Measurements from ENCODE around the gene HOXD13. TPM values are rescaled to one million over a fixed set of nuclear protein-coding genes. Genes with fewer than 3 reads are reported as not detected.

Gene HOXD13
- total RNA-seq, 1 experiment from 2014 or later: not detected

GRCh38 chr2:176109192-176109901, 16.8 kb downstream of the HOXD13 start:
- H3K27me3 ChIP-seq (replicated peaks; ENCODE audit: control insufficient read depth, insufficient read depth, low read length): peaks cover 14% of the 10 kb centered on the region
- Mint-ChIP-seq H3K27me3 (ENCODE audit: insufficient read depth, unreplicated experiment) (peaks cover 57% of the 10 kb centered on the region), H3K27ac (ENCODE audit: unreplicated experiment) (no peak overlapping the region), H3K4me3 (ENCODE audit: unreplicated experiment) (no peak overlapping the region), H3K36me3 (ENCODE audit: insufficient read depth, unreplicated experiment) (no peaks in the 10 kb centered on the region), H3K9me3 (ENCODE audit: unreplicated experiment) (no peaks in the 10 kb centered on the region), H3K4me1 (ENCODE audit: low read depth, unreplicated experiment) (peaks cover 12% of the 10 kb centered on the region)
- peaks cover 12% of the 10 kb centered on the region for H3K4me1 ChIP-seq
- intact Hi-C loops (cut with micrococcal nuclease; ENCODE audit: unreplicated experiment): no loop called here
- TF ChIP-seq CTCF (IDR thresholded peaks at IDR 0.05; ENCODE audit: insufficient read depth in 1 of 2, low read depth in 1 of 2, low read length in 1 of 2, severe bottlenecking in 1 of 2, unreplicated experiment in 1 of 2): no peak
- CTCF ChIA-PET: interaction anchor here (2.2 kb wide), 1 partner anchor 346 kb away, joined by 6 read pairs; no protein-coding TSS in a partner anchor
- POLR2A ChIA-PET: no interaction called here
- no peak for DNase-seq
- H3K4me3 ChIP-seq (ENCODE audit: low read depth, low read length): no peak overlapping the region
- H3K36me3 ChIP-seq (ENCODE audit: control insufficient read depth, insufficient read depth, low read length): no peaks in the 10 kb centered on the region
- BruUV-seq (replicated peaks): no TSS peak
- no peaks in the 10 kb centered on the region for H3K9me3 ChIP-seq

- H3K27me3 ChIP-seq (replicated peaks; ENCODE audit: control insufficient read depth, insufficient read depth, low read length): peaks cover 14% of the 10 kb centered on the region
- intact Hi-C loops (cut with micrococcal nuclease; ENCODE audit: unreplicated experiment): no loop called here
Measured at GRCh38 chr2:176109946-176110345, 17.4 kb downstream of the HOXD13 start.

More at GRCh38 chr2:176109946-176110345, 17.4 kb downstream of the HOXD13 start:
- Histone ChIP-seq H3K4me1 (peaks cover 6% of the 10 kb centered on the region; the same call in 1 of the 2 replicates), H3K4me3 (ENCODE audit: low read depth, low read length) (no peak overlapping the region), H3K36me3 (ENCODE audit: control insufficient read depth, insufficient read depth, low read length) (no peaks in the 10 kb centered on the region), H3K9me3 (no peaks in the 10 kb centered on the region)
- Mint-ChIP-seq H3K4me3 (ENCODE audit: unreplicated experiment) (no peak overlapping the region), H3K36me3 (ENCODE audit: insufficient read depth, unreplicated experiment) (no peaks in the 10 kb centered on the region), H3K9me3 (ENCODE audit: unreplicated experiment) (no peaks in the 10 kb centered on the region), H3K4me1 (ENCODE audit: low read depth, unreplicated experiment) (peaks cover 7% of the 10 kb centered on the region), H3K27me3 (ENCODE audit: insufficient read depth, unreplicated experiment) (peaks cover 52% of the 10 kb centered on the region), H3K27ac (ENCODE audit: unreplicated experiment) (no peak overlapping the region)
- no peak for TF ChIP-seq CTCF (IDR thresholded peaks at IDR 0.05; ENCODE audit: insufficient read depth in 1 of 2, low read depth in 1 of 2, low read length in 1 of 2, severe bottlenecking in 1 of 2, unreplicated experiment in 1 of 2)
- DNase-seq: no peak
- no TSS peak for BruUV-seq (replicated peaks)
- POLR2A ChIA-PET: no interaction called here
- CTCF ChIA-PET: interaction anchor here (2.2 kb wide), 1 partner anchor 345 kb away, joined by 6 read pairs; no protein-coding TSS in a partner anchor
